ENCODE results near the gene NTSR1. TPM values are rescaled to one million over a fixed set of nuclear protein-coding genes. Genes with fewer than 3 reads are reported as not detected.

NTSR1 gene
- total and polyA plus RNA-seq, 2 of the 8 experiments (the other 6 are each of a cell fraction or from before 2014, with no cell fraction given): 0.53 to 0.89 TPM

DNA sequence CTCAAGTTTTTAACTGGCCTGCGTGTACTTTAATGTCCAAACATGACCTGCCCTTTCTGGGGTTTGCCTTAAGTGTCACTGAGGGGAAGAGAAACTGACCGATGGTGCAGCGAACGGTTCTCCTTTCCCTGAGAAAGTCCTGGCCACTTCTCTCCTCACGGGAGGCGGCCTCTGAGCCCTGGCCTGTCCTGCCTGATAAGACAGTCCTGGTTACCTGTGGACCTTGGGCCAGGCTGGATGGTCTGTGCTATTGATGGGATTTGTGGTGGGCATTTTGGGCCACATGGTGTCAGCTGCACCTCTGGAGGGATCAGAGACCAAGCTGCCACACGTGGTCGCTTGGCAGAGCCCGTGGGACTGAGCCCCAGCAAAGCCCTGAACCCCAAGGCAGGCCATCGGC, 11.6 kb upstream of the NTSR1 start:
- Histone ChIP-seq H3K14ac (ENCODE audit: insufficient read length) (no peak overlapping the region), H2BK120ac (replicated peaks; ENCODE audit: low read depth, low read length) (no peak overlapping the region), H3K18ac (ENCODE audit: extremely low read depth, low read length) (no peak overlapping the region), H3K9me3 (ENCODE audit: insufficient read depth in 2 of 2, low read depth in 1 of 2, low read length in 1 of 2) (no peaks in the 10 kb centered on the region), H4K20me1 (replicated peaks in 1 of 2; ENCODE audit: control insufficient read depth in 1 of 2, insufficient read depth in 2 of 2, low read length in 2 of 2) (peaks cover 0 to 4% of the 10 kb centered on the region in 2 experiments), H3K56ac (replicated peaks; ENCODE audit: insufficient read length, low read depth, low read length) (no peak overlapping the region), H3K27me3 (replicated peaks in 1 of 4; ENCODE audit: control insufficient read depth in 3 of 4, extremely low read depth in 1 of 4, insufficient read depth in 3 of 4, low read length in 3 of 4) (no peaks in the 10 kb centered on the region; a peak in 1 of 7 replicates), H3K4me3 (ENCODE audit: extremely low read depth in 1 of 4, insufficient read depth in 2 of 4, low read depth in 3 of 4, low read length in 4 of 4) (no peak overlapping the region), H3K79me2 (ENCODE audit: control insufficient read depth in 1 of 2, insufficient read depth in 2 of 2, low read length in 2 of 2) (no peaks in the 10 kb centered on the region), H2AFZ (ENCODE audit: low read length) (no peak overlapping the region), H2AK5ac (ENCODE audit: low read depth, low read length) (no peak overlapping the region), H3K27ac (ENCODE audit: low read depth, low read length) (no peak overlapping the region), H3K23me2 (ENCODE audit: low read depth, low read length) (no peaks in the 10 kb centered on the region), H3K79me1 (ENCODE audit: low read depth, low read length) (no peaks in the 10 kb centered on the region), H2BK5ac (ENCODE audit: low read depth, low read length) (no peak overlapping the region), H4K5ac (ENCODE audit: insufficient read length, low read depth, low read length) (no peak overlapping the region), H3K4me1 (replicated peaks in 1 of 4; ENCODE audit: control insufficient read depth in 3 of 4, insufficient read depth in 4 of 4, low read length in 3 of 4) (no peaks in the 10 kb centered on the region), H3K23ac (ENCODE audit: insufficient read length) (no peak overlapping the region), H3K36me3 (ENCODE audit: control insufficient read depth in 2 of 4, insufficient read depth in 4 of 4, low read length in 3 of 4) (no peaks in the 10 kb centered on the region), H4K8ac (ENCODE audit: extremely low read depth, insufficient read depth, low read length) (no peak overlapping the region), H3K4me2 (ENCODE audit: insufficient read depth in 1 of 2, low read depth in 2 of 2, low read length in 2 of 2) (no peak overlapping the region), H2BK12ac (ENCODE audit: low read depth, low read length) (no peak overlapping the region), H3K9ac (replicated peaks in 1 of 4; ENCODE audit: extremely low read depth in 1 of 4, low read depth in 3 of 4, low read length in 3 of 4) (no peak overlapping the region), H4K91ac (replicated peaks; ENCODE audit: insufficient read length, low read length) (no peak overlapping the region), H3K4ac (replicated peaks; ENCODE audit: insufficient read length, low read depth, low read length) (no peak overlapping the region), H2BK15ac (ENCODE audit: low read length) (no peak overlapping the region), H2BK20ac (ENCODE audit: low read length) (no peak overlapping the region)
- CTCF ChIA-PET (ENCODE audit: partially characterized antibody): interaction anchor here (1.2 to 4.1 kb wide), 4 partner anchors 11 to 111 kb away, joined by 3 to 22 read pairs (median 5); partner anchors contain the start of gene NTSR1
- no peak for FAIRE-seq
- POLR2A ChIA-PET (ENCODE audit: partially characterized antibody): interaction anchor here (0.9 kb wide), 1 partner anchor 11 kb away, joined by 3 read pairs; no protein-coding TSS in a partner anchor
- WGBS, 2 experiments (ENCODE audit: extremely low coverage in 1 of 2, insufficient coverage in 1 of 2, insufficient read length in 1 of 2, insufficient replicate concordance in 2 of 2, low coverage in 1 of 2, low lambda C conversion rate in 2 of 2, missing lambda C conversion rate in 1 of 2): 89% methylated on average over 7 of the region's 10 CpGs; no CpG with 5 or more reads in 1 of the 2 experiments
- no peak for DNase-seq (ENCODE audit: low read depth in 1 of 2, low spot score in 2 of 2)
- TF ChIP-seq MAFK (IDR thresholded peaks at IDR 0.05; ENCODE audit: low read depth, low read length) (no peak), SP4 (IDR thresholded peaks at IDR 0.05; ENCODE audit: low read length) (no peak), SIN3A (conservative IDR thresholded peaks at IDR 0.05 in 1 of 2, IDR thresholded peaks at IDR 0.05 in 1 of 2; ENCODE audit: low read depth in 1 of 2, low read length in 2 of 2) (no peak), GABPA (IDR thresholded peaks at IDR 0.05; ENCODE audit: borderline replicate concordance, insufficient read depth, low read length) (no peak), SAP30 (IDR thresholded peaks at IDR 0.05; ENCODE audit: insufficient read depth, insufficient replicate concordance, low read length) (no peak), JUN (IDR thresholded peaks at IDR 0.05; ENCODE audit: low read depth, low read length) (no peak)
